Brain pericyte (primary cell): Measurements from ENCODE around the gene ATP11A.
A peak's percentile ranks its signal among the peaks of the same experiment; 100 is the strongest.

Source experiments
- DNase-seq: peaks from one replicate; pipeline ENCODE4 v3.0.0-alpha.2; 2012; ENCODE audit warnings: low read depth, low spot score

The ATP11A gene

DNA sequence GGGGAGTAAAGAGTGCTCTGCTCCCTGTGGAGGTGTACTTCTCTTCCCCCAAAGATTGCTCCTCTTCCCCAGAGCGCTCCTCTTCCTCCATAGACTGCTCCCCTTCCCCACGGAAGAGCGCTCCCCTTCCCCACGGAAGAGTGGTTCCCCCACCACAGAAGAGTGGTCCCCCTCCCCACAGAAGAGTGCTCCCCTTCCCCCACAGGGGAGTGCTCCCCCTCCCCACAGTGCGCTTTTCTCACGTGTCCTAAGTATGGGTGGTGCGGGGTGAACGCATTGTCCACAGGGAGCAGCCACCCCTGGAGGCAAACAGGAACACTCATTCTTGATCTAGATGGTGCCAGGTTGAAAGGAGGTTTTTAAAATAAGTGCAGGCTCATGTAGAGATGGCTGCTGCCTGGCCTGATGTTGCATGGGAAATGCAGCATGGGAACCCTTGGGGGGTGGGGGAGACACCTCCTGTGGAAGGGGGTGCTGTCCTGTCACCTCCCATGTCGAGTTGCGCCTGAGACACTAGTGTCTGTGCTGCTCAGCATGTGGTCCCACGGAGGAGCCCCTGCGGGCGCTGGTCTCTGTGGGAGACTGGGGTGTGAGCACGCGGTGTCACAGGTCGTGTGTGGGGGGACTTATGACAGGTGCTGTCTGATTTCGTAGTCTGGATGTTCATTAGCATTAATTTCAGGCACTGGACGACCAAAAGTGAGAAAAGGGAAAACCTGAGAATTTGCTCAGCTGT is 52.2 kb downstream of the ATP11A start:
- no peak for DNase-seq

DNA sequence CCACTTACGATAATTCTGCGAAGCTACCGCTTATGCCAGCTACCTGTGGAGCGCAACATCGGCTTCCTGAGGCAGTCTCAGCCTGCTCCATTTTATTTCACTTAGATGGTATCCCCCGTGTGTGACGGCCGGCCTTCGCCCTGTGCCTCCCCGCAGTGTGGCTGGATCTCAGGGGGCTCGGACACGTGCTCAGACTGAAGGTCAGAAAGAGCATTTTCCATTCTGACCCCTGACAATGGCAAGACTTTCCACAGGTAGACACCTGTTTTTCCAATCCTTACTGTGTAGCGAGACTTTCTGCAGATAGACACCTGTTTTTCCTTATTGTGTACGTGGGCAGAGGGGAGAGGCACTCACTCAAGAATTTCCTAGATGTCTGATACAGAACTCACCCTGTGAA is 52.7 kb downstream of the ATP11A start:
- no peak for DNase-seq

DNA sequence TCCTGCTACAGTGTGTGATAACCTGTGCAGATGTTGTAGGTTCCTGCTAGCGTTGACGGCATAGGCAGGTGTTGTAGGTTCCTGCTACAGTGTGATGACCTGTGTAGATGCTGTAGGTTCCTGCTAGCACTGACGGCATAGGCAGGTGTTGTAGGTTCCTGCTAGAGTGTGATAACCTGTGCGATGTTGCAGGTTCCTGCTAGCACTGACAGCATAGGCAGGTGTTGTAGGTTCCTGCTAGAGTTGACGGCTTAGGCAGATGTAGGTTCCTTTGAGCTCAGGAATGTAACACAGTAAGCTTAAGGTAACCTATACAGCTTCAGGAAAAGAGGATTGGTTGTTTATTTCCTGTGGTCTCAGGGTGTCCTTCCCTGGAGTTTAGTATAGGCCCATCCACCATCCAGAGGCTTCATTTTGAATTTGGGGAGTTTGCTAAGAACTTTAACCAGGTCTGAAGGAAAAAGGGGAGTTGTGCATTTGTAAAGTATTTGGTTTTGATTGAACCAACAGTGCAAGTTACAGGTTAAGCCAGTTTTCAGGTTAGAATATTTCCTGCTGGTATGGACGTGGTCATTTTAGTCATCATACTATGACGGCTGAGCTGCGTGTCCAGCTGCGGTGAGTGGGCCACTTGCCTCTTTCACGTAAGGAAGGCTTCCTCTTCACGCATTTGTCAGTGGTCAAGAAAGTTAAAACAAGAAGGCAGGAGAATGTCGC is 53.8 kb downstream of the ATP11A start:
- DNase-seq: no peak

DNA sequence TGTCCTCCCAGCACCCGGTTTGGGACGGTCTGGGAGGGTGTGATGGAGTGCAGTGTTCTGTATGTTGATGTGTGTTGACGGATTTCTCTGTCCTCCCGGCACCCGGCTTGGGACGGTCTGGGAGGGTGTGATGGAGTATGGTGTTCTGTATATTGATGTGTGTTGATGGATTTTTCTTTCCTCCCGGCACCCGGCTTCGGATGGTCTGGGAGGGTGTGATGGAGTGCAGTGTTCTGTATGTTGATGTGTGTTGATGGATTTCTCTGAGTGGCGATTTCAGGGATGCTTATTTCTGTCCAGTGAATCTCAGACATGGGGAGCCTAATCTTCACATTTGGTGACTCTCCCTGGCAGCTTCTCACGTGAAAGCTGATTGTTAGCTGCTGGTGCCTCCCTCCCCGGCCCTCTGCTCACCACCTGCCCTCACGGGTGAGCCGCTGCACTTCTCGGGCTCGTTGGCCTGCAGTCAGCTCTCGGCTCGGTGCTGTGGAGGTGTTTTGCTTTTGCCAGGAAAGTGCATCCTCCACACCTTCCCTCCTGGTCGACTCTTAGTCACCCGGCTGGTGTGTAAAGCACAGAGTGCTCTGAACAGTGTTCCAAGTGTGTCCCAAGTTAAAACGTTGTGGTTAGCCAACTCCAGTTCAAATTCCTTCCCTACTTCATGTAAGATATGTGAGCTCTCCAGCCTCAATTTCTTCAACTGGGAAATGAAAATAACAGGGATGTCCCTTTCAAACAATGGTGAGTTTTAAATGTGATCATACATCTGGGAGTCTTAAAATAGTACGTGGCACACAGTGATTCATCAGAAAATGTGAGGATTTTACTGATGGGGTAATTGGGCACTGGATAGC is 54.6 kb downstream of the ATP11A start:
- no peak for DNase-seq

DNA sequence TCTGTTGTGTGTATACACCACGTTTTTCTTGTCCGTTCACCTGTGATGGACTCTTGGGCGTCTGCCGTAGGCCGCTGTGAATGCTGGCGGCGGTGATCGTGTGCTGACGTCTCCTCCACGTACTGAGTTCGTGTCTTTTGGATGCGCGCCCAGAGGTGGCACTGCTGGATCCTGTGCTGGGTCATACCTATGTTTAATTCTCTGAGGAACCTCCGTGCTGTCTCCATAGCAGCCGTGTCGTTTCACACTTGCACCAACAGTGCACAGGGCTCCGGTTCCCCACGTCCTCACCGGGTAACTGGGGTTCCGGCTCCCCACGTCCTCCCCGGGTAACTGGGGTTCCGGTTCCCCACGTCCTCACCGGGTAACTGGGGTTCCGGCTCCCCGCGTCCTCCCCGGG is 56.2 kb downstream of the ATP11A start:
- no peak for DNase-seq

DNA sequence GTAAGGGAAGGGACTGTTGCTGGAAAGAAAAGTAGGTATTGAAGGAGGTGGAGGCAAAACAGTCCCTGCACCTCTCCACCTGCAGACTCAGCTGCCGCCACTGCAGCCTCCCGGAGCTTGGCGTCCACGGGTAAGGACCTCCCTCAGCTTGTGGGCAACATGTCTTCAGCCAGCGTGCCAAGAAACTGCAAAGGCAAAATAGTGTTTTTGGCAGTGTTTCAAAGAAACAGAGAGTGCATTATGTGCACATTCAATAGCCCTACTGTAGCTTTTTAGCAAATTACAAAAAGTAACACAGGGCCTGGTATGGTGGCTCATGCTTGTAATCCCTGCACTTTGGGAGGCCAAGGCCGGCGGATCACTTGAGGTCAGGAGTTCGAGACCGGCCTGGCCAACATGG is 57.4 kb downstream of the ATP11A start:
- DNase-seq: no peak

DNA sequence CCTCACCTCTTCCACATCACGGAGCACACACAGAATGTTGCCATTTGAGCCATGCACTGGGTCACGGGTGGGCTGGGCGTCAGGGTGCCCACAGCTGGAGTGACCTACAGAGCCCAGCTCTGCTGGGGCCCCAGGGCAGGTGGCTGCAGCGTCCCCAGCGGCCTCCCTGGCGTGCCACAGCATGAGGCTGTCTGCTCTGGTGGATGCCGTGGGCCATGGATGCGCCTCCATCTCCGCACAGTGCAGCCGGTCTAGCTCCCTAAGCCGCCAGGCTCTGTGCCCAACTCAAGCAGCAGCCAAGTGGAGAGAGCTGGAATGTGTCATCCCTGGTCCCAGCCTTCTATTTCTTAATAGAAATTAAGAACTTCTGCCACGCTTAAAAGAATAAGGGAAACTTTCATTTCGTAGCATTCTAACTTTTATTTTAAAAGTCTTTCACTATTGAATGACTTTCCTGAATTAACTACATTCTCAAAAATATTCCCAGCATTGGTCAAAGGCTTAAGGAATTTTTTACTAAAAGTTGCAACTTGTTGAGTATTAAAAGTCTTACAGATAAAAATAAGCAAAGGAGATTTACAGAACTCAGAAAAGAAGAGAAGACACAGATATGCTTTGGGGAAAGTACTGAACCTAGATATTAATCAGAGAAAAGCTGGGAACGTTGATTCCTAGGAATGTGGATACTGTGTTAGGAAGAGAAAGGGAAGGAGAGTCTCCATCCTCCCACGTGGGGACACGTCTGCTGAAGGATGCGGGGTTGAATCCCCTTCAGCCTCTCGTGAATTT is 59.3 kb downstream of the ATP11A start:
- DNase-seq: no peak

DNA sequence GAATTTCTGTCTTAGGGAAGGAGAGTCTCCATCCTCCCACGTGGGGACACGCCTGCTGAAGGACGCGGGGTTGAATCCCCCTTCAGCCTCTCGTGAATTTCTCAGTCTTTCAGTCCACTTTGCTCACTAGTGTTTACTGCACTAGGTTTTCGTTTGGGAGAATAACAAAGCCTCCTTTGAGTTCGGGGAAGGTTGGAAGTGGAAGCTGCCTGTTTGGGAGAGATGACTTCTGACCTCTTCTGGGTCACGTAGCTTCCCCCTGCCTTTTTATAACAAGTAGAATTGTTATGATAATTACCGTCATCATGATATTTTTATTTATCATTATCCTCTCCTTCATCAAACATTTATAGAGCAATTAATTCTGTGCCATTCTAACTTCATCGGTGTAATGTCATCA is 60.7 kb downstream of the ATP11A start:
- DNase-seq: no peak

DNA sequence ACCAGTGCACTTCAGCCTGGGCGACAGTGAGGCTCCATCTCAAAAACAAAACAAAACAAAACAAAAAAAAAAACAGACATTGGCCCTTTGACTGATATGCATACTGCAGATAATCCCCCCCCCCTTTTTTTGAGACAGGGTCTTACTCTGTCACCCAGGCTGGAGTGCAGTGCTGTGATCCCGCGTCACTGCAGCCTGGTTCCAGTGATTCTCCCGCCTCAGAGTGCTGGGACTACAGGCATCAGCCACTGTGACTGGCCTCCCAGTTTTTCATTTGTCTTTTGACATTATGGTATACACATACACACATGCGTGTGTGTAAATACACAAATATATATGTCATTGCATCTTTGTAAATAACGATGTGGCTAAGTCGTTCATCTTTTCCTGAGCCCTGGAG is 61.8 kb downstream of the ATP11A start:
- DNase-seq: no peak

DNA sequence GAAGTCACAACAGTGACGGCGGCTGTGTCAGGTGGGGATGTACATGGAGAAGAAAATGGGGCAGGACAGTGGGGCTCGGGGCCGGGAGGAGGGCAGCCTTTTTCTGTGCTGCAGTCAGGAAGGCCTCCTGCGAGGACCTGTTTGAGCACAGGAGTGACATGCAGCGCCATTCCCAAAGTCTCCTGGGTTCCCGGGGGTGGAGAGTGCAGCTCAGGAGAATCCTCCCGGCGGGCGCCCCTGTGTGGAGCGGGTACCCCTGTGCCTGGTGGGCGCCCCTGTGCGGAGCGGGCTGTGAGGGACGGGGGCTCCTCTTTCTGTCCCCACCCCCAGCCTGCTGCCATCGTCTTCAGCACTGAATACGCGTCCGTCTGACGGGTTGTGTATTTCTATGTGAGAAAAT is 62.4 kb downstream of the ATP11A start:
- DNase-seq: no peak

DNA sequence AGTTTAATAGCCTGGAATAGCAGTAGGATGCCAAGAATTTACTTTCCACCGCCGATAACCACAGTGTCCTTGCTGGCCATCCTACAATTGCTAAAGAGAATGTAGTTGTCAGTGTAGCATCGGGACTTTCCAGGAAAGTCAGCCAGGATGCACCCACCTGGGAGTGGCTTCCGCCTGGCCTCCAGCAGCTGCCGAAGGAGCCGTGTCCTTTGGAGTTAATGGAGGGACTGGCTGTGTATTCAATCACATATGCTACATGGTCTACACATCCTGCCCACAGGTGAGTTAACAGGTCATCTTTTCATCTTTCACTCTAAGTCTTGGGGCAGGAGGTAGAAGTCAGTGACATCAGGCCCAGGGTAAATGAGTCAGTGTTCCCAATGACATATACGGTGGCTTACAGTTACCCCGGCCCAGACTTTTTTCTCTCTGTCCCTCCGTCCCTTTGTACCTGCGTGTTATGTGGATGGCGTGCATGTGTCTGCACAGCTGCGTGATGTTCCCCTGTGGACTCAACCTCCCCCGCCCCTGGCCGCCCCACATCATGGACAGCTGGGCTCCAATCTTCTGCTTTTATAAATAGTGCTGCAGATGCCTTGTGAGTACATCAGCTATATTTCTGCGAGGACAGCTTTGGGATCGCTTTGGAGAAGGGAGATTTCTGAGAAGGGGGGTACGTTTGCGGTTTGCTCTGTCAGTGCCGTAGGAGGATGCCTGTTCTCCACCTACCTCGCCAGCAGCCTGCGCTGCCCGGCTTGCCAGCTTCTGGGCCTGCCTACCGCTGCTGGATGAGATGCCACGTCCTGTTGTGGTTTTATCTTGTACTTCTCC is 63.1 kb downstream of the ATP11A start:
- no peak for DNase-seq

DNA sequence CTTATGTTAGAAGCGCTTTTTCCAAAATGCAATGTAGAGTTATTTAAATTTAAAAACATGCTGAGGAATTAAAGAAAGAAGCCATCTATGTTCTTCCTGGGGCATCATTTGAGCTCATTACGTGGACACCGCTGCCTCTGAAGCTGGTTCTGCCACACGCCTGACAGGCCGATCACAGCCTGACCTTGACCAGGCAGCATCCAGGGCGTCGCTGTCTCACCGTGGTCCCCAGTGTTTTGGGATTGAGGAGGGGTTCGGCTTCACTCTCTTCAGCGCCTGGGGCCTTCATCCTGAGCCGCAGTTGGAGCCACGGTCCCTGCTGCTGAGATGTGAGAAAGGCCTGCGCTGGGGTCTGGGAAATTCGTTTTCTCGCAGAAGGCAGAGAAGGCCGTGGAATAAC is 64.0 kb downstream of the ATP11A start:
- no peak for DNase-seq

DNA sequence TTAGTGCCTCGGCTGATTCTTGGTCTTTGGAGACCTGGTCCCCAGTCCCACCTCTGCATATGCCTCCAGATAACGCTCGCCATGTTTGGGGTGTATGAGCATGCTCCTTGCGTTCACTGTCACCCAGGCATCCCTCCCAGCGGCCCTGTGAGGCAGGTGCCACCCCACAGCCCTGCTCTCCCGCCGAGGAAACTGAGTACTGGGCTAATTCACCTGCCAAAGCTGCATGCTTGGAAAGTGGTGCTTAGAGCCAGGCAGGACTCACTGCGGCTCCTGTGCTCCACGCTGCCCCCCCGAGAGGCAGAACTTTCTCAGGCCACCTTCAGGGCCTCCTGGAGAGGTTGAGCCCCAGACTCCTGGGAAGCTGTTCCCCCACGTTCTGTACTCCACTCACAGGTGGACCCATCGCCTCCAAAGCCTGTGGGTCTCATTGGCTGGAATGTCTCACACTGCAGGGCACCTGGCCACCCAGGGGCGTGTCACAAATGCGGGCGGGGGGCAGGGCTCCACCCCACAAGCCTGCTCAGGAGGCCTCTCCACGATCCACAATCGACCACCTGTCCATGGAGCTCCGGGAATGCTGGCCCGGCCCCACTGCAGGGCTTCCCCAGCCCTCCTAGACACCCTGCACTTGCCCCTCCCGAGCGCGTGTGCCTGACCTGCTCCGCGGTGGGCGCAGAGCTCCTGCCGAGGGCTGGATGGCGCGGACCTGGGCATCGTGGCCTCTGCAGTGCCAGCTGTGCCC is 64.6 kb downstream of the ATP11A start:
- DNase-seq: no peak

DNA sequence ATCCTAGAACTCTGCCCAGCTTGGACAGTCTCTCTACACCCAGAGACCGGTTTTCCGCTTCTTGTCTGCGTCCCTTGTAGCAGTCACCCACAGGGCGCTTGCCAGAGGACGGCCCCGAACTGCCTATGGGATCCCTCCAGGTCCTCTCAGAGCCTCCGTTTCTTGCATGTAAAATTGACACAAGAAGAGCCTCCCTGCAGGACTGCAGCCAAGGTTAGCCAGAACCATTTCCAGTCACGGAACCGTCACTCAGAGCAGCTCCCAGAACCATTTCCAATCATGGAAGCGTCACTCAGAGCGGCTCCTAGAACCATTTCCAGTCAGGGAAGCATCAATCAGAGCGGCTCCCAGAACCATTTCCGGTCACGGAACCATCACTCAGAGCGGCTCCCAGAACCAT is 65.5 kb downstream of the ATP11A start:
- no peak for DNase-seq

DNA sequence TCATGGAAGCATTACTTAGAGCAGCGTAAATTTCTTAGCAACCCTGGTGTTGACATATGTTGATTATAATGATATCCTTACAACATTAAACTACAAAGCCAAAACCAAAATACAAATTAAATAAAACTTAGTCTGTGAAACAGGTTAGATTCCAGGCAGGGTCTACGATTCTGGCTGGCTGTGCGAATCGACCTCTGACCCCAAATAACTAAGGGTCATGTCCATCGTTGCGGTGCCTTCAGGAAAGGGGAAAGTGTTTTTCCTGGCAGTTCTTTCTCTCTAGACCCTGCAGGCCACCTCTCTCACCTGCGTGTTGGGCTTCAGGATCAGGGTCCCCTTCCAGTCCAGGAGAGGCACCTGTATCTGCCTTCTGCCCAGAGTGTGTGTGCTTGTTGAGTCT is 66.2 kb downstream of the ATP11A start:
- DNase-seq: no peak

DNA sequence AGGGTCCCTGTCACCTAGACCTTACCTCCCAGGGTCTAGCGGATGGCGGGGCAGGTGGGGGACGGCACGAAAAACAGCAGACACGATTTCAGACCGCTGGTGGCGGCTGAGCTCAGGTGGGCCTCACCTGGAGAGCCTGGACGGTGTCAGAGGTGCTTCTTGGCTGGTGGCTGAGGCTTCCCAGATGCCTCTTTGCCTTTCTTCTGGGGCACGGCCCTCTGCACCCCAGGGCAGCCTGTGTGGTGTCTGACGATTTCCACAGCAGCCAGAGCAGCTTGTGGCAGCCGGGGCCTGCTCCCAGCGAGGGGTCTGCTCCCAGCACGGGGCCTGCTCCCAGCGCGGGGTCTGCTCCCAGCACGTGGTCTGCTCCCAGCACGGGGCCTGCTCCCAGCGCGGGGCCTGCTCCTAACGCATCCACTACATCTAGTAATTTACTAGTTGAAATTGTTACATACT is 66.7 kb downstream of the ATP11A start:
- no peak for DNase-seq

DNA sequence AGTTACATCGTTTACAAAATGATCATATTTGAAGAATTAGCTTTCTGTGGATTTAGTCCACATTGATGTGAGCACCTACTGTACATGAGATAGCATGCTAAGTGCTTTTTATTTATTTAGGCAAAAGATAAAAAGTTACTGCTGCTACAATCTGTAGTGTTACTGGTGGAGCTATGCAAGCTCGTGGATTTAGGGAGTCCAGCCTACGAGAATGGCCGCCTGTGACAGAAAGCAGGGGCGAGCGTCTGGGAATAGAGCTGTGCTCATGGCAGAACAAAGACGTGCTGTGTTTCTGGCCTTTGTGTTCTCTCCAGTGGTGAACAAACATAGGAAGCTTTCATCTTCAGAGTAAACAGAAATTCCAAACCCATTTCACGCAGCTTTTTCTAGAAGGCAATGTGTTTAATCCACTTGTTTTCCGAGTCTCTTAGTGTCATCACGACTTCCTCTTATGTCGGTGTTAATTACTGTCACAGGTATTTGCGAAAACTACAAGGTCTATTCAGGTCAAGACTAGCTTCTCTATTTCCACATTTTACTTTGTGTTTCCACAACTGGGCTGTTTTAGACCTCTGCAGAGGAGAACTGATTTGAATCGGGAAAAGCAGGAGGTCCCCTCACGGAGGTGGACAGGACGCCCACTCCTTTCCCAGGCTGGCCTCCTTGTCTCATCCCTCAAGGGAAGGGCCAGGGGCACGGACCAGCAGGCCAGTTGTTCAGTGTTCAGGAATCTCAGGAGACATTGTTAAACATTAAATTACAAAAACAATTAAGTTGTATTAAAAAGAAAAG is 67.3 kb downstream of the ATP11A start:
- DNase-seq: peak; percentile 16

DNA sequence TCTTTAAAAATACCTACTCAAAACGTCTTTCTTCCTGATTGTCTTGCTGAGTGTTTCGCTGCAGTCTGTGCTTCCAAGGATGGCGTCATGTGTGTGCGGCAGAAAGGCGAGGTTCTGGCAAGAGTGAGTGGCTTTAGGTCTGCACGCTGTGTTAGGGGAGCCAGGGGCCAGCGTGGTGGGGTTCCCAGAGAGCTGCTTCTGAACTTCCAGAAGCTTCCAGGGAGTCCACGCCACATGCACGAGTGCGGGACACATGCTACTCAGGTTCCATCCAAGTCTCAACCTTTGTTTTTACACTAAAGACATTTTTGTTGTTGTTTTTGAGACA is 67.9 kb downstream of the ATP11A start:
- no peak for DNase-seq

DNA sequence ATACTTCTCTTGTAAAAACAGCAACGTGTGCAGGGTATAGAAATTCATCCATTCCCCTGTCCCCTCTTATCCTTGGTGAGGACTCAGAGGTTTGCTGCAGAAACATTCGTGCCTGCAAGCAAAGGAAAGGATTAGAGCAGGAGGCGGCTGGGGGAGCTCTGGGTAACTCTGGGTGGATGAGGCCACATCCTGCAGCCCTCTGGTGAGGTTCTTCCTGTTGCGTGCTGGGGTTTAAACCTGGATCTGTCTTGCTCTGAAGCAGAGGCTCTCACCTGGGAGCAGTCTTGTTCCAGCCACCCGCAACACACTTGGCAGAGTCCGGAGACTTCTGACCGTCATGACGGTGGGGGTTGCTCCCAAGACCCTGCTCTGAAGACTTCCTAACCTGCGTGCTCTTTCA is 69.2 kb downstream of the ATP11A start:
- no peak for DNase-seq
